RWPE2 (cell line): Measurements from ENCODE around the gene STAM.

Experiments used
- ATAC-seq: fragments of 200-7000 bp; cut with Tn5 transposase; 3 replicates; pipeline ENCODE4 v1.9.1; 2021; ENCODE audit warnings: low read depth
- DNase-seq: peaks from one replicate; pipeline ENCODE4 v3.0.0-alpha.2; 2020; ENCODE audit warnings: low spot score
- H3K27ac ChIP-seq: fragments of 450-650 bp; 2 replicates; pipeline ENCODE4 v1.5.1; 2017; ENCODE audit warnings: mild to moderate bottlenecking; ENCODE audit not compliant: poor library complexity, severe bottlenecking
- H3K27me3 ChIP-seq: fragments of 250-450 bp; sonication (Bioruptor Pico); 2 replicates; pipeline ENCODE4 v1.5.1; 2021; ENCODE audit warnings: mild to moderate bottlenecking, moderate library complexity; ENCODE audit not compliant: insufficient read depth, poor library complexity, severe bottlenecking
- H3K36me3 ChIP-seq: fragments of 250-450 bp; sonication (Bioruptor Pico); 2 replicates; pipeline ENCODE4 v1.5.1; 2020; ENCODE audit warnings: low read depth, mild to moderate bottlenecking, moderate library complexity
- H3K4me1 ChIP-seq: fragments of 250-450 bp; sonication (Bioruptor Pico); 2 replicates; pipeline ENCODE4 v1.5.1; 2021; ENCODE audit warnings: mild to moderate bottlenecking, moderate library complexity; ENCODE audit not compliant: insufficient read depth, poor library complexity, severe bottlenecking
- H3K4me3 ChIP-seq: fragments of 250-450 bp; sonication (Bioruptor Pico); 2 replicates; pipeline ENCODE4 v1.5.1; 2021; ENCODE audit warnings: mild to moderate bottlenecking, moderate library complexity; ENCODE audit not compliant: severe bottlenecking
- H3K9me3 ChIP-seq: fragments of 250-450 bp; sonication (Bioruptor Pico); 2 replicates; pipeline ENCODE4 v1.5.1; 2021; ENCODE audit warnings: mild to moderate bottlenecking, moderate library complexity; ENCODE audit not compliant: severe bottlenecking
- CTCF ChIP-seq: fragments of 450-650 bp; IDR thresholded peaks from one replicate; pipeline ENCODE4 v1.5.1; 2017; ENCODE audit warnings: mild to moderate bottlenecking, moderate library complexity; ENCODE audit not compliant: poor library complexity, severe bottlenecking

The STAM gene

GRCh38 chr10:17676919-17677318, 33.0 kb downstream of the STAM start:
- no peaks in the 10 kb centered on the region for H3K27me3 ChIP-seq
- no peak overlapping the region for H3K4me3 ChIP-seq
- no peaks in the 10 kb centered on the region for H3K9me3 ChIP-seq
- peaks cover 39% of the 10 kb centered on the region for H3K4me1 ChIP-seq
- H3K36me3 ChIP-seq: no peaks in the 10 kb centered on the region; the same call in 1 of the 2 replicates
- no peak overlapping the region for H3K27ac ChIP-seq
- ATAC-seq (no peak), DNase-seq (no peak)
- no peak for TF ChIP-seq CTCF

- Histone ChIP-seq H3K4me1 (peaks cover 10% of the 10 kb centered on the region), H3K27me3 (no peaks in the 10 kb centered on the region), H3K27ac (no peak overlapping the region), H3K36me3 (peaks cover 9% of the 10 kb centered on the region), H3K4me3 (no peak overlapping the region), H3K9me3 (no peaks in the 10 kb centered on the region)
- DNase-seq: no peak
- no peak for TF ChIP-seq CTCF
- no peak for ATAC-seq
Observed at GRCh38 chr10:17682236-17682946, 38.4 kb downstream of the STAM start.

GRCh38 chr10:17683541-17683940, 39.6 kb downstream of the STAM start:
- Histone ChIP-seq H3K27me3 (no peaks in the 10 kb centered on the region), H3K36me3 (peaks cover 21% of the 10 kb centered on the region), H3K9me3 (no peaks in the 10 kb centered on the region), H3K4me3 (no peak overlapping the region), H3K27ac (no peak overlapping the region), H3K4me1 (peaks cover 10% of the 10 kb centered on the region)
- DNase-seq: no peak
- TF ChIP-seq CTCF: no peak
- ATAC-seq: no peak

GRCh38 chr10:17684537-17684936, 40.6 kb downstream of the STAM start:
- Histone ChIP-seq H3K36me3 (peaks cover 31% of the 10 kb centered on the region), H3K4me1 (peaks cover 10% of the 10 kb centered on the region), H3K4me3 (no peak overlapping the region), H3K9me3 (no peaks in the 10 kb centered on the region), H3K27me3 (no peaks in the 10 kb centered on the region), H3K27ac (no peak overlapping the region)
- no peak for ATAC-seq
- no peak for DNase-seq
- TF ChIP-seq CTCF: no peak

GRCh38 chr10:17685233-17685840, 41.4 kb downstream of the STAM start:
- Histone ChIP-seq H3K27ac (no peak overlapping the region), H3K27me3 (no peaks in the 10 kb centered on the region), H3K4me3 (no peak overlapping the region), H3K9me3 (no peaks in the 10 kb centered on the region), H3K36me3 (peaks cover 39% of the 10 kb centered on the region), H3K4me1 (peaks cover 10% of the 10 kb centered on the region)
- TF ChIP-seq CTCF: no peak
- ATAC-seq: no peak
- DNase-seq: no peak
